ENCODE data around the gene GCKR.
"Not testable (repeated sequence)": the region's sequence is repeated elsewhere in the genome, so short reads cannot be mapped to it uniquely, and the experiment has no call there.

The GCKR gene

GRCh38 chr2:27518113-27518781 lies 21.6 kb downstream of the GCKR start:
- DNase-seq = no peak

DNA sequence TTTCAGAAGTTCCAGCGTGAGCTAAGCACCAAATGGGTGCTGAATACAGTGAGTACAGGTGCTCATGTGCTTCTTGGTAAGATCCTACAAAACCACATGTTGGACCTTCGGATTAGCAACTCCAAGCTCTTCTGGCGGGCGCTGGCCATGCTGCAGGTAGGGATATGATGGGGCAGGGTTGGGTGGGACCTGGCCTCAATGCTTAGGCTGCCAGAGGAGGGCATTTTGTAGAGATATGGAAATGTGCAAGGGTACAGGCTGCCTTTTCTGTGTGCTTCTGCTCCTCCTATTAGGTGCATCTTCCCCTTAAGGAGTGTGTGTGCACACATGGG lies 22.1 kb downstream of the GCKR start:
- no peak for DNase-seq

DNA sequence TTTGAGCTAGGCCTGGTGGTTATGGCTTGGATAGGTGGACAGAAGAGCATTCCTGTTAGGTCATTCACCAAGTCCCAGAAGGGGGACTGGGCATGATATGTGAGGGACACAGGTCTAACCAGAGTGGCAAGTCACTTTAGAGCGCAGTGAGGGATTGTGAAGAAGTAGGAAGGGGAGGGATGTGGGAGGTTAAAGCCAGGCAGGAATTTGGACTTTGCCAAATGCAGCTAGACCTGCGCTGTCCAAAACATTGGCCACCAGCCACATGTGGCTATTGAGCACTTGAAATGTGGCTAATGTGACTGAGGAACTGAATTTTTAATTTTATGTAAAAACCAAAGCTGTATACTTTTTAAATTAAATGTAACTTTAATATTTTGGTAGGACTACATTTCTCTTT lies 23.7 kb downstream of the GCKR start:
- no peak for DNase-seq

GRCh38 chr2:27522400-27522945 lies 25.8 kb downstream of the GCKR start:
- no peak for DNase-seq

DNA sequence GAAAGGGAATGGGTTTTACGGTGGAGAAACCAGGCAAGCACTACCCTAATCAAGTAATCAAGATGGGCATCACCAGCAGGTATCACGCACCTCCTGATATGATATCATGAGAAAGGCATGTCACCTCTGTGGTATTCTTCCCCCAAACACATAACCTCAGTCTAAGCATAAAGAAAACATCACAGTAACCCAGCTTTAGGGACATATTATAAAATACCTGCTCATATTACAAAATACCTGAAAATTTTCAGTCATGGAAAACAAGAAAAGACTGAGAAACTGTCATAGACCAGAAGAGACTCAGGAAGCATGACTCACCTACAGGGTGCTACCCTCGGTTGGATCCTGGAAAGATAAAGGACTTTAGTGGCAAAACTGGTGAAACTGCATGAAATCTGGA lies 30.5 kb downstream of the GCKR start:
- no peak for DNase-seq

GRCh38 chr2:27531983-27532382 lies 35.3 kb downstream of the GCKR start:
- no peak for DNase-seq

DNA sequence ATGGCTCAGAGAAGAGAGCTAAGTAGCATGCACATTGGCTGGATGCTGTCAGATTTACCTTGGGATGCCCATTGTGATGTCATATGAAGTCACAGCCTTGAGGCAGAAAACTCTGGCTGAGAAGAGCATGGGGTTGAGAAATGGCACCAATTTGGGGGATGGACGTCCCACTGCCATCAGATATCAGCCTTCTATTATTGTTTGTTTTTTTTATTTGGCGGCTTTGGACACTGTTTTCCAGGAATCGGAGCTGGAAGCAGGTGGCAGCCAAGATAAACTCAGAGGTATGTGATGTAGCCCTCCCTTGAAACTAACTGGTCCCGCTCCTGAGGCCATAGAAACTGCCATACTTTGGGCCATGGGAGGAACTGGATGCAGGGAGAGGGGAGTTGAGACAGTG lies 40.6 kb downstream of the GCKR start:
- DNase-seq = no peak

DNA sequence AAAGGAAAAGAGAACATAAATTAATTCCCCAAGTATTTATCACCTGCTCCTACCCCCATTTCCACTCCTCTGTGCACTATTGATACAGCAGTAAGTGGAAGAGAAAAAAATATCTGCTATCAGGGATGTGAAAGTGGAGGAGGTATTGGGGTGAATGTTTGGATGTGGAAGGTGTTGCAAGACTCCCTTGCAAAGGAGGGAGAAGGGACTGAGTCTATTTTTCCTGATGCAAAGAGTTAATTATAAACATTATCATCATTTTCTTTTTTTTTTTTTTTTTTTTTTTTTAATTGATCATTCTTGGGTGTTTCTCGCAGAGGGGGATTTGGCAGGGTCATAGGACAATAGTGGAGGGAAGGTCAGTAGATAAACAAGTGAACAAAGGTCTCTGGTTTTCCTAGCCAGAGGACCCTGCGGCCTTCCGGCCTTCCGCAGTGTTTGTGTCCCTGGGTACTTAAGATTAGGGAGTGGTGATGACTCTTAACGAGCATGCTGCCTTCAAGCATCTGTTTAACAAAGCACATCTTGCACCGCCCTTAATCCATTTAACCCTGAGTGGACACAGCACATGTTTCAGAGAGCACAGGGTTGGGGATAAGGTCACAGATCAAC lies 42.3 kb downstream of the GCKR start:
- not testable (repeated sequence) for DNase-seq

GRCh38 chr2:27539649-27540048 lies 43.0 kb downstream of the GCKR start:
- not testable (repeated sequence) for DNase-seq

DNA sequence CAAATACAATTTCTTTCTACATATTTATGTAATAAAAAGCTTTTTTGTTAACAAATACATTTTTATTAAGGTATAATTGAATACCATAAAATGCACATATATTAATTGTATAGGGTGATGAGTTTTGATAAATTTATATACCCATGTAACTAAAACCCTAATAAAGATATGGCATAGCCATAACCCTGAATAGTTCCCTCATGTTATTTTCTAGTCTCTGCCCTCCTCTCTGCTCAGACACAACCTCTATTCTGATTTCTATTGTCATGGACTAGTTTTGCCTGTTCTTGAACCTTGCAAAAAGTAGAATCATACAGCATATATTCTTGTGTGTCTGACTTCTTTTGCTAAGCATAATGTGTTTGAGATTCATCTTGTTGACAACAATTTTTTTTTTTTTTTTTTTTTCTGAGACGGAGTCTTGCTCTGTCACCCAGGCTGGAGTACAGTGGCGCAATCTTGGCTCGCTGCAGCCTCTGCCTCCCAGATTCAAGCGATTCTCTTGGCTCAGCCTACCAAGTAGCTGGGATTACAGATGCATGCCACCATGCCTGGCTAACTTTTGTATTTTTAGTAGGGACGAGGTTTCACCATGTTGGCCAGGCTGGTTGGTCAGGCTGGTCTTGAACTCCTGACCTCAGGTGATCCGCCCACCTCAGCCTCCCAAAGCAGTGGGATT lies 47.6 kb downstream of the GCKR start:
- DNase-seq = no peak

GRCh38 chr2:27545348-27546141 lies 48.9 kb downstream of the GCKR start:
- no peak for DNase-seq

- DNase-seq = no peak
These were observed 52.7 kb downstream of the GCKR start for GRCh38 chr2:27549303-27549702.

DNA sequence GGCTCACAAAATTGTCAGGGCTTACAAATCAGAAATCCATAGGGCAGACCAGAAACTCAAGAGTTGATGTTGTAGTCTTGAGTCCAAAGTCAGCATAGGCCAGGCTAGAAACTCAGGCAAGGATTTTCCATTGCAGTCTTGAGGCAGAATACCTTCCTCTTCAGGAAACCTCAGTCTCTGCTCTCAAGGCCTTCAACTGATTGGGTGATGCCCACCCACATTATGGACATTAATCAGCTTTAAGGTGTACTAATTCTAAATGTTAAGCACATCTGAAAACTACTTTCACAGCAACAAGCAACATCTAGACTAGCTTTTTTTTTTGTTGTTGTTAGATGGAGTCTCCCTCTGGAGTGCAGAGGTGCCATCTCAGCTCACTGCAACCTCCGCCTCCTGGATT lies 54.9 kb downstream of the GCKR start:
- no peak for DNase-seq

DNA sequence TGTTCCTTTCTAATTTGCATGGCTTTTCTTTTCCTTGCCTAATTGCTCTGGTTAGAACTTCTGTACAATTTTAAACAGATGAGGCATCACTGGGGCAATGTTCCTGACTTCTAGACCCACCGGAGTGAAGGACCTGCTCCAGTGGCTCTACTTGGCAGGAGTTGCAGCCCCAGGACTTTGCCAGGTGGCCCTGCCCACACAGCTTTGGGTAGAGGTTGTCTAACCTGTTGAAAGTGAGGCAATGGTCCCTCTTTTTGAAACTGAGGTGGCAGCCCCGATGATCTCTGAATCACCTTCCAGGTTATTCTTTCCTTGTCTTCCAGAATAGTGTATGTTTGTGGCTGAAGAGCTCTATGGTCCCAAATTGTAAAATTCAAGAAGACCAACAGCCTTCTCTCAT lies 56.3 kb downstream of the GCKR start:
- DNase-seq = no peak

DNA sequence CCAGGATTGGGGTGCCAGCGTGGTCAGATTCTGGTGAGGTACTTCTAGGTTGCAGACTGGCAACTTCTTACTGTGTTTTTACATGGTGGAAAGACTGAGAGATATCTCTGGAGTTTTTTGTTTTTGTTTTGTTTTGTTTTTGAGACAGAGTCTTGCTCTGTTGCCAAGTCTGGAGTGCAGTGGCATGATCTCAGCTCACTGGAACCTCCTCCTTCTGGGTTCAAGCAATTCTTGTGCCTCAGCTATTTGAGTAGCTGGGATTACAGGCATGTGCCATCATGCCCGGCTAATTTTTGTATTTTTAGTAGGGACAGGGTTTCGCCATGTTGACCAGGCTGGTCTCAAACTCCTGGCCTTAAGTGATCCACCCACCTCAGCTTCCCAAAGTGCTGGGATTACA lies 57.8 kb downstream of the GCKR start:
- not testable (repeated sequence) for DNase-seq

GRCh38 chr2:27559228-27559627 lies 62.6 kb downstream of the GCKR start:
- DNase-seq = no peak

DNA sequence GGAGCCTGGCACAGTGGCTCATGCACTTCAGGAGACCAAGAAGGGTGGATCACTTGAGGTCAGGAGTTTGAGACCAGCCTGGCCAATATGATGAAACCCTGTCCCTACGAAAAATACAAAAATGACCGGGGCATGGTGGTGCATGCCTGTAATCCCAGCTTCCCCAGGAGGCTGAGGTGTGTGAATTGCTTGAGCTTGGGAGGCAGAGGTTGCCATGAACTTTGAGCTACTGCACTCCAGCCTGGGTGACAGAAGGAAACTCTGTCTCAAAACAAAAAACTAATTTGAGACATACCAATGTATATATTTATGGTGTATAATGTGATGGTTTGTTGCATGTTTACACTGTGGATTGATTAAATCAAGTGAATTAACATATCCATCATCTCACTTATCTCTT lies 64.4 kb downstream of the GCKR start:
- DNase-seq = no peak

DNA sequence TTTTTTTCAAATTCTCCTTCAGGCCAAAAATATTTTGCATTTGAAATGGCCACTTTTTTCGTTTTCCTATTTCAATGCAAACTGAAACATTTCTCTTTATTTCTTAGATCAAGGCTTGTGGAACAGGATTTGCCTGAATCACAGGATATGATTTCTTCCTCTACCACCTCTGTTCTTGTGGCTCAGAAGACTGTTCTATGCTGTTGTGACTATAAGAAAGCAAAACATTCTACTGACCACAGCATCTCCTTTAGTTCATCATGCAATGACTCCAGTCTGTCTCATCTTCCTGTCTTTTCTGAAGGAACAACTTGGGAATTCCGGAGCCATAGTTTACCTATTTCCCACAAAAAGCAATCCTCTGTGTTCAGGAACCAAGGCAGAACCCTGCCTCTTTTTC lies 70.0 kb downstream of the GCKR start:
- DNase-seq = no peak

GRCh38 chr2:27569398-27569797 lies 72.8 kb downstream of the GCKR start:
- DNase-seq = no peak

GRCh38 chr2:27571197-27571596 lies 74.6 kb downstream of the GCKR start:
- no peak for DNase-seq

DNA sequence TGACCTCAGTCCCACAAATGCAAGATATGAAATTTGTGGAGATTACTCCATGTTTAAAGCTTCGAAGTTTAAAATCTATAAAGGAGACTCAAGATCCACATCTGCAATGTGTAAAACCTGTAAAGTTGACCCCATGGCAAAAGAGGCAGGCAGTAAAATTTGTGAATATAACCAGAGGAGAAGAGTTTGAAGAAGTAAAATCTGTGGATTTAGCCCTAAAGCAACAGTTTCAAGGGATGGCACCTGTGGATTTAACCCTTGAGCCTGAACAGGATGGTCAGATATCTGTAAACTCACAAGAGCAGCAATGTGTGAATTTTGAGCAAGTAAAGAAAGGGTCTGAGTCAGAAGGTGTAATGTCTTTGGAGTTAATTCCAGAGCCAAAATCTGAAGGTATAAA lies 75.0 kb downstream of the GCKR start:
- no peak for DNase-seq

DNA sequence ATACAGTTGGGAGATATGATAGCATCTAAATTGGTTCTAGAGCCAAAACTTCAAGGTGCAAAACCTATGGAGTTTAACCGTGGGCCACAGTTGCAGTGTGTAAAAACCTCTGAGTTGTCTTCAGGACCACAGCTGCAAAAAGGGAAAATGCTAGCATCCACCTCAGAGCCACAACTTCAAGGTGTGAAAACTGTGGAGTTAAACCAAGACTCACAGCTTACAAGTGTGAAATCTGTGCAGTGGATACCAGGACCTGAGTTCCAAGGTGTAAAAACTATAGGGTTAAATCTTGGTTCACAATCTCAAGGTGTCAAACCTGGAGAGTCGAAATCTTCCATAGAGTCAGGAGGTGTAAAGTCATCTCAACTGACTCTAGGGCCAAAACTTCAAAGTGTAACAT lies 75.8 kb downstream of the GCKR start:
- no peak for DNase-seq

GRCh38 chr2:27572998-27573429 lies 76.4 kb downstream of the GCKR start:
- no peak for DNase-seq
